Transverse colon (tissue), 4 donors: ENCODE results near the gene APOD. TPM values are rescaled to one million over a fixed set of nuclear protein-coding genes. Genes with fewer than 3 reads are reported as not detected.

Experiments used
- DNase-seq: peaks from one replicate; pipeline ENCODE4 v3.0.0-alpha.2; 2019
- H3K27ac ChIP-seq, 4 donors: fragments of 200-600 bp; sonication (generic); 2 replicates each; pipeline ENCODE4 v1.5.1; 2016 to 2018; ENCODE audit warnings: inconsistent platforms in 4 of 4
- H3K27me3 ChIP-seq: fragments of 200-600 bp; sonication (generic); 2 replicates; pipeline ENCODE4 v1.5.1; 2017; ENCODE audit warnings: inconsistent platforms
- H3K36me3 ChIP-seq, 4 donors: fragments of 200-600 bp; sonication (generic); 2 replicates each; pipeline ENCODE4 v1.5.1; 2017 to 2019; ENCODE audit warnings: inconsistent platforms in 4 of 4
- H3K4me1 ChIP-seq, 4 donors: fragments of 200-600 bp; sonication (generic); 2 replicates each; pipeline ENCODE4 v1.5.1; 2017 to 2020; ENCODE audit warnings: inconsistent platforms in 4 of 4
- H3K4me3 ChIP-seq, 4 donors: fragments of 200-600 bp; sonication (generic); 1 replicate in 1 of 4; 2 replicates in 3 of 4; pipeline versions ENCODE4 v1.5.1 to v1.6.1; 2017 to 2019; ENCODE audit warnings: inconsistent platforms in 4 of 4
- H3K9me3 ChIP-seq, 2 donors: fragments of 200-600 bp; sonication (generic); 2 replicates each; pipeline ENCODE4 v1.5.1; 2017 to 2019; ENCODE audit warnings: inconsistent platforms in 2 of 2
- EP300 ChIP-seq: sonication (generic); formaldehyde crosslinking; IDR thresholded peaks from one replicate; pipeline ENCODE4 v1.6.1; 2017; ENCODE audit warnings: antibody characterized with exemption, low read depth
- POLR2A ChIP-seq: fragments of 450-650 bp; IDR thresholded peaks from one replicate; pipeline ENCODE4 v1.6.1; 2016; ENCODE audit warnings: antibody characterized with exemption, mild to moderate bottlenecking, moderate library complexity
- POLR2AphosphoS5 ChIP-seq, 3 donors: sonication (generic); formaldehyde crosslinking; IDR thresholded peaks; one replicate each; pipeline ENCODE4 v1.6.1; 2016; ENCODE audit warnings: antibody characterized with exemption in 3 of 3
- WGBS, 2 donors: methylation state at CpG; one replicate each; pipeline ENCODE4 v1.1.5; 2018; ENCODE audit warnings: low coverage in 1 of 2; 5-methylcytosine and 5-hydroxymethylcytosine counted together
- in situ Hi-C, 4 donors: fragments of 200-750 bp; cut with MboI; loops; one replicate each; pipeline versions ENCODE4 v1.15.0 to v1.15.1; 2017; ENCODE audit warnings: low sequenced_read_pairs in 3 of 4, low pct_ligation_motif_present in 1 of 4, low pct_unique_long_range_greater_than_20kb in 1 of 4
- intact Hi-C: fragments of 100-400 bp; cut with DNase I; formaldehyde crosslinking; loops from one replicate; pipeline ENCODE4 v1.15.1; 2023; ENCODE audit warnings: low total_unique reads
- total RNA-seq, 4 donors: library from RNA; depleted of rRNA; stranded (reverse); fragments of >200 nt; gene quantifications; one replicate each; pipeline ENCODE4 v1.1.0, GENCODE V29; 2016
- TF ChIP-seq, protein P1 (sequence below), 5 experiments: fragments of 200-600 bp in 3 of 5; fragments of 450-650 bp in 2 of 5; sonication (generic) in 3 of 5; IDR thresholded peaks; 1 replicate in 2 of 5; 2 replicates in 3 of 5; pipeline ENCODE4 v1.5.1; 2016 to 2017; ENCODE audit warnings: antibody characterized with exemption in 5 of 5, inconsistent platforms in 3 of 5, mild to moderate bottlenecking in 2 of 5, moderate library complexity in 1 of 5

The APOD gene
- total RNA-seq, 4 donors from 2014 or later, result 3.4 to 118 (median 46.1) TPM

DNA sequence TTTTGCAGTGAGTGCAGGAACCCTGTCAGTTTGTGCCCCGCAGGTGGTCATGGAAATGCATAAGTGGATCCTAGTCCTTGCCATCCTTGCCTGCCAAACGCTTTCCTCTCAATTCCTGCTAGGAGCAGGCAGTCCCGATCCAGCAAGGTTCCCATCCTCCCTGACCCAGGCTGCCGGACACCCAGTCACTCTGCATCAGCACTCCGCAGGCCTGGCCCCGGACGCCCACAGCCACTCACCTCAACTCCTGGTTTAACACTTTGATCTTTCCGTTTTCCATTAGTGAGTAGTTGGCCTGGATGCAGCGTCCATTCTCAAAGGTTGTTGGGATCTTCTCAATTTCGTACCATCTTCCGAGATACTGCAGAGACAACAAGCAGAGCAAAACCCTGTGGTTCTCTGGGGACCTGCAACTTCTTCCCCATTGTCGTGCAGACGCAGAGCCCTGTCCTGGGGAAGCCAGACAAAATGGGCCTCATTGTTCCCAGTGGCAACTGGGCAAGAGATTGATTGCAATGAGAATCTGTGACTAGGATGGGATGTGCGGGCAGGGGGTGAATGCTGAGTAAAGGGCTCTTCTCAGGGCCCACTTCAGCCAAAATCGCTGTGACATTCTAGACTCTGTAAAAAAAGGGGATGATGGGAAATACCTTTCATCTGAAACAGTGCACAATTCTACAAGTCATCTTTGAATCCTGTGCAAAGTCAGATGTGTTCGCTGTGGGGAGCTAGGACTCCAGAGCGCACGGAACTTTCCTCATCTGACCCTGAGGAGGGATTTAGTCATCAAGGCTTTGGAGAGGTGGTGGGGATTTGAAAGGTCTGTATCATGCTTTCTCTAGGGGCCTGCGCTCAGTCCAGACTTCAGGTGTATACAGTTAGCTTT lies 9.9 kb downstream of the APOD start:
- Histone ChIP-seq H3K27ac (no peak overlapping the region), H3K36me3 (no peaks in the 10 kb centered on the region), H3K9me3 (no peaks in the 10 kb centered on the region), H3K4me3 (no peak overlapping the region), H3K27me3 (no peaks in the 10 kb centered on the region), H3K4me1 (no peaks in the 10 kb centered on the region)
- TF ChIP-seq POLR2A (no peak), EP300 (no peak), POLR2AphosphoS5 (IDR thresholded peaks at IDR 0.05) (no peak)
- TF ChIP-seq, protein P1, sequence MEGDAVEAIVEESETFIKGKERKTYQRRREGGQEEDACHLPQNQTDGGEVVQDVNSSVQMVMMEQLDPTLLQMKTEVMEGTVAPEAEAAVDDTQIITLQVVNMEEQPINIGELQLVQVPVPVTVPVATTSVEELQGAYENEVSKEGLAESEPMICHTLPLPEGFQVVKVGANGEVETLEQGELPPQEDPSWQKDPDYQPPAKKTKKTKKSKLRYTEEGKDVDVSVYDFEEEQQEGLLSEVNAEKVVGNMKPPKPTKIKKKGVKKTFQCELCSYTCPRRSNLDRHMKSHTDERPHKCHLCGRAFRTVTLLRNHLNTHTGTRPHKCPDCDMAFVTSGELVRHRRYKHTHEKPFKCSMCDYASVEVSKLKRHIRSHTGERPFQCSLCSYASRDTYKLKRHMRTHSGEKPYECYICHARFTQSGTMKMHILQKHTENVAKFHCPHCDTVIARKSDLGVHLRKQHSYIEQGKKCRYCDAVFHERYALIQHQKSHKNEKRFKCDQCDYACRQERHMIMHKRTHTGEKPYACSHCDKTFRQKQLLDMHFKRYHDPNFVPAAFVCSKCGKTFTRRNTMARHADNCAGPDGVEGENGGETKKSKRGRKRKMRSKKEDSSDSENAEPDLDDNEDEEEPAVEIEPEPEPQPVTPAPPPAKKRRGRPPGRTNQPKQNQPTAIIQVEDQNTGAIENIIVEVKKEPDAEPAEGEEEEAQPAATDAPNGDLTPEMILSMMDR (IDR thresholded peaks at IDR 0.05), result no peak
- 92 to 100% methylated on average over 1 to 19 of the region's 19 CpGs for WGBS, 2 donors
- in situ Hi-C loops, result no loop called here
- no peak for DNase-seq
- intact Hi-C loops, result no loop called here

DNA sequence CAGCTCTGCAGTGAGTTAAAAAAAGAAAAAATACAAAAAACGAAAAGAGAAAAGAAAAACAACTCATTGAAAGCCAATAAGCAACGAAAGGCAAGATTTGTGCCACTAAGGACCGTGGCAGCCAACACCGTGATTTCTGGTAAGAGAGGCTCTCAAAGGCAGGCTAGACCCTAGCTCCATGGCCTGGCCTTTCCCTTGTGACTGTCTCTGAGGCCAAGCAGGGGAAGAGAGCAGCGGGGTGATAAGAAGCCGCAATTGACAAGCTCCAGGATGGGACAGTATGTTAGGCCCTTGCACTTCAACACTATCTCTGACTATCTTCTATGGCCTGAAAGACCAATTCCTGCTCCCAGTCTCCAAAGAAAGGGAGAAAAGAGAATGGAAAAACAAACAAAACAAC lies 12.4 kb downstream of the APOD start:
- H3K9me3 ChIP-seq, result no peaks in the 10 kb centered on the region

DNA sequence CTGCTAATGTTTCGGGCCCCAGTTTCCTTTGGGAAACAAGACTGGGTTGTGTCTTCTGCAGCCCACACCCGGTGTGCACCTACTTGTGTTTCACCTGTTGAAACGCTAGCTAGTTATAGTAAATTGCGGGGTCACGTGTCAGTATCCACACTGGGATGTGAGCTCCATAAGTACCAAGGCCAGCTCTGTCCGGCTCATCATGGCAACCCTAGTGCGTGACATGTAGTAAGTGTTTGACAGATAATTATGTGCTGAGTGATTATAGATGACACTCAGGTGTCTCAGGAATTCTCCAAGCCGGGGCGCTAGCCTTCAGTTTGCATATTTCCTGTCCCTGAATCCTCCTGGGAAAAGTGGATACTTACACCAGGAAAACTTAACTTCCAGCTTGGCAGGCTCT lies 12.8 kb downstream of the APOD start:
- intact Hi-C loops, result no loop called here
- WGBS, 2 donors, result 88 to 93% methylated on average over 3 to 9 of the region's 9 CpGs

More for the DNA sequence above, 12.4 kb downstream of the APOD start:
- intact Hi-C loops (no loop called here), in situ Hi-C loops (no loop called here)
- H3K4me1 ChIP-seq, result no peaks in the 10 kb centered on the region
- 87 to 89% methylated on average over 6 of the region's 6 CpGs for WGBS, 2 donors
- DNase-seq, result no peak
- H3K36me3 ChIP-seq, result no peaks in the 10 kb centered on the region
- peaks cover 4% of the 10 kb centered on the region for H3K27me3 ChIP-seq
- TF ChIP-seq POLR2AphosphoS5 (IDR thresholded peaks at IDR 0.05) (no peak), EP300 (no peak), POLR2A (no peak)
- TF ChIP-seq, protein P1 (IDR thresholded peaks at IDR 0.05), result no peak
- H3K4me3 ChIP-seq, result no peak overlapping the region
- no peak overlapping the region for H3K27ac ChIP-seq

DNA sequence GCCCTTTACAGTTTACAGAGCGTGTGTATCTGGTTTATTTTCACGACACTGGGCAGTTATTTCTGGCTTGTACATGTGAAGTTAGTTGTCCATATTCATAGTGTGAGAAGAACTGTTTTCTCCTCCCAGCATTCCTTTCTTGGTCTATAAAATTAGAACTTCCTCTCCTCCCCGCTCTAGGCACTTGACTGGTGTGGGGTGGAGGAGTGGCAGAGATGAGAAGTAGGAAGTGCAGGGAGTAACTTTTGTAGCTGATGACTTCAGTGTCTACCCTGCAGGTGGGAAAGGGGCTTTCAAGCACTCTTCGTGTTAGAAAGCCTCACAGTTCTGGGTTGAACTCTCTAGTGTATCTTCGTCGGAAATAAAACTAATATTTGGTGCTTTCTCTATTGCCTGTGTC lies 13.4 kb downstream of the APOD start:
- Histone ChIP-seq H3K9me3 (no peaks in the 10 kb centered on the region), H3K4me3 (no peak overlapping the region), H3K27me3 (peaks cover 9% of the 10 kb centered on the region), H3K4me1 (no peaks in the 10 kb centered on the region), H3K36me3 (no peaks in the 10 kb centered on the region), H3K27ac (no peak overlapping the region)
- intact Hi-C loops (no loop called here), in situ Hi-C loops (no loop called here)
- no peak for DNase-seq
- WGBS, 2 donors, result 76 to 77% methylated on average over 5 to 6 of the region's 6 CpGs
- TF ChIP-seq, protein P1 (IDR thresholded peaks at IDR 0.05), result no peak
- TF ChIP-seq EP300 (no peak), POLR2AphosphoS5 (IDR thresholded peaks at IDR 0.05) (no peak), POLR2A (no peak)

More for the DNA sequence above, 12.8 kb downstream of the APOD start:
- no peaks in the 10 kb centered on the region for H3K9me3 ChIP-seq
- H3K27ac ChIP-seq, result no peak overlapping the region
- peaks cover 4% of the 10 kb centered on the region for H3K27me3 ChIP-seq
- in situ Hi-C loops, result no loop called here
- no peak overlapping the region for H3K4me3 ChIP-seq
- no peaks in the 10 kb centered on the region for H3K4me1 ChIP-seq
- no peaks in the 10 kb centered on the region for H3K36me3 ChIP-seq
- TF ChIP-seq POLR2AphosphoS5 (IDR thresholded peaks at IDR 0.05) (no peak), EP300 (no peak), POLR2A (no peak)
- TF ChIP-seq, protein P1 (IDR thresholded peaks at IDR 0.05), result no peak
- no peak for DNase-seq
